SU-DHL-6 (cell line): ENCODE measurements around the gene TNS1.

Source experiments
- H2AFZ ChIP-seq: fragments of 200-600 bp; sonication (generic); 2 replicates; pipeline ENCODE4 v1.6.1; 2014; ENCODE audit warnings: low read depth, mild to moderate bottlenecking, moderate library complexity, mixed read lengths, antibody characterized with exemption, low read length; ENCODE audit not compliant: severe bottlenecking
- H3F3A ChIP-seq: fragments of 200-600 bp; shearing (Covaris generic); 2 replicates; pipeline ENCODE4 v1.6.0; 2016; ENCODE audit warnings: antibody characterized with exemption, mild to moderate bottlenecking; ENCODE audit not compliant: insufficient read depth
- H3K27ac ChIP-seq: fragments of 200-600 bp; sonication (generic); 2 replicates; pipeline ENCODE4 v1.5.1; 2016; ENCODE audit warnings: low read depth, mild to moderate bottlenecking, low read length, moderate library complexity, mixed read lengths
- H3K27me3 ChIP-seq: fragments of 200-600 bp; sonication (generic), shearing (Covaris generic); 2 replicates; pipeline ENCODE4 v1.6.0; 2014; ENCODE audit warnings: mild to moderate bottlenecking, low read length
- H3K36me3 ChIP-seq: fragments of 200-600 bp; sonication (generic); 2 replicates; pipeline ENCODE4 v1.6.1; 2014; ENCODE audit warnings: mild to moderate bottlenecking, low read length, mixed read lengths
- H3K4me2 ChIP-seq: fragments of 300-600, 200-600 bp; shearing (Covaris generic), sonication (generic); 2 replicates; pipeline ENCODE4 v1.6.0; 2014; ENCODE audit warnings: low read length, low read depth, mild to moderate bottlenecking; ENCODE audit not compliant: poor library complexity, severe bottlenecking
- H3K4me3 ChIP-seq: fragments of 200-600 bp; sonication (generic); 2 replicates; pipeline ENCODE4 v1.5.1; 2014; ENCODE audit warnings: antibody characterized with exemption, low read length, mild to moderate bottlenecking, mixed read lengths; ENCODE audit not compliant: insufficient read depth, poor library complexity, severe bottlenecking
- H3K79me2 ChIP-seq: fragments of 200-600 bp; sonication (generic); 2 replicates; pipeline ENCODE4 v1.6.1; 2014; ENCODE audit warnings: mild to moderate bottlenecking, low read length, moderate library complexity; ENCODE audit not compliant: insufficient read depth
- H3K9ac ChIP-seq: fragments of 200-600 bp; sonication (generic); 2 replicates; pipeline ENCODE4 v1.7.0; 2014; ENCODE audit warnings: mild to moderate bottlenecking, low read length
- H3K9me2 ChIP-seq: fragments of 200-600 bp; sonication (generic); replicated peaks from 2 replicates; pipeline ENCODE4 v1.6.1; 2014; ENCODE audit warnings: low read length; ENCODE audit not compliant: insufficient read depth
- H3K9me3 ChIP-seq: fragments of 200-600 bp; sonication (generic); 2 replicates; pipeline ENCODE4 v1.6.1; 2014; ENCODE audit warnings: low read length, mixed read lengths; ENCODE audit not compliant: insufficient read depth
- H4K20me1 ChIP-seq: fragments of 200-600 bp; sonication (generic); 2 replicates; pipeline ENCODE4 v1.6.1; 2014; ENCODE audit warnings: low read depth, mild to moderate bottlenecking, antibody characterized with exemption, low read length, moderate library complexity, mixed read lengths
- CTCF ChIP-seq: fragments of 200-600 bp; sonication (generic); IDR thresholded peaks from one replicate; pipeline ENCODE4 v1.5.1; 2017; ENCODE audit warnings: antibody characterized with exemption, mild to moderate bottlenecking, low read length, moderate library complexity; ENCODE audit not compliant: insufficient read depth, poor library complexity, severe bottlenecking
- EZH2phosphoT487 ChIP-seq: fragments of 200-600 bp; sonication (generic), shearing (Covaris generic); conservative IDR thresholded peaks from 2 replicates; pipeline ENCODE4 v1.6.1; 2018; ENCODE audit warnings: mild to moderate bottlenecking, antibody characterized with exemption, low read length, moderate library complexity, mixed read lengths

TNS1 gene

GRCh38 chr2:217886720-217887309, 116.0 kb downstream of the TNS1 start:
- Histone ChIP-seq H3K27ac (no peak overlapping the region), H3K79me2 (no peaks in the 10 kb centered on the region), H2AFZ (no peak overlapping the region), H3K9me2 (no peaks in the 10 kb centered on the region), H3K4me2 (no peak overlapping the region), H3K9me3 (no peaks in the 10 kb centered on the region), H3K9ac (no peak overlapping the region), H4K20me1 (no peaks in the 10 kb centered on the region), H3K27me3 (no peaks in the 10 kb centered on the region), H3K36me3 (no peaks in the 10 kb centered on the region), H3F3A (no peaks in the 10 kb centered on the region), H3K4me3 (no peak overlapping the region)
- no peak for TF ChIP-seq EZH2phosphoT487
- TF ChIP-seq CTCF = peak; percentile 70

GRCh38 chr2:217886091-217886490, 116.7 kb downstream of the TNS1 start:
- H4K20me1 ChIP-seq = no peaks in the 10 kb centered on the region
- no peaks in the 10 kb centered on the region for H3F3A ChIP-seq
- H3K9ac ChIP-seq = no peak overlapping the region
- no peaks in the 10 kb centered on the region for H3K79me2 ChIP-seq
- H3K27me3 ChIP-seq = no peaks in the 10 kb centered on the region
- H2AFZ ChIP-seq = no peak overlapping the region
- no peaks in the 10 kb centered on the region for H3K9me3 ChIP-seq
- no peaks in the 10 kb centered on the region for H3K9me2 ChIP-seq
- H3K27ac ChIP-seq = no peak overlapping the region
- no peaks in the 10 kb centered on the region for H3K36me3 ChIP-seq
- TF ChIP-seq CTCF = no peak
- no peak for TF ChIP-seq EZH2phosphoT487
- no peak overlapping the region for H3K4me3 ChIP-seq
- no peak overlapping the region for H3K4me2 ChIP-seq

GRCh38 chr2:217884985-217885384, 117.8 kb downstream of the TNS1 start:
- Histone ChIP-seq H2AFZ (no peak overlapping the region), H3F3A (no peaks in the 10 kb centered on the region), H3K9me2 (no peaks in the 10 kb centered on the region), H3K9me3 (no peaks in the 10 kb centered on the region), H3K27ac (no peak overlapping the region), H3K4me3 (no peak overlapping the region), H3K36me3 (no peaks in the 10 kb centered on the region), H3K4me2 (no peak overlapping the region), H3K27me3 (no peaks in the 10 kb centered on the region), H3K79me2 (no peaks in the 10 kb centered on the region), H4K20me1 (no peaks in the 10 kb centered on the region), H3K9ac (no peak overlapping the region)
- TF ChIP-seq CTCF (no peak), EZH2phosphoT487 (no peak)
